Progenitor cell of endocrine pancreas (in vitro differentiated cells): Measurements from ENCODE around the gene ANKFY1. TPM values are rescaled to one million over a fixed set of nuclear protein-coding genes. Genes with fewer than 3 reads are reported as not detected.
A peak's percentile ranks its signal among the peaks of the same experiment; 100 is the strongest.

Source experiments
- DNase-seq: peaks from one replicate; pipeline ENCODE4 v3.0.0; 2021; ENCODE audit warnings: low spot score; ENCODE audit not compliant: unreplicated experiment
- H3K27ac Mint-ChIP-seq: 2 replicates; pipeline ENCODE4 v1.8.0; 2021; ENCODE audit warnings: mild to moderate bottlenecking, moderate library complexity, mixed read lengths
- H3K27me3 Mint-ChIP-seq: 2 replicates; pipeline ENCODE4 v1.8.0; 2021; ENCODE audit warnings: mixed read lengths
- H3K36me3 Mint-ChIP-seq: 2 replicates; pipeline ENCODE4 v1.8.0; 2022; ENCODE audit warnings: mixed read lengths; ENCODE audit not compliant: insufficient read depth
- H3K4me1 Mint-ChIP-seq: 2 replicates; pipeline ENCODE4 v1.8.0; 2021; ENCODE audit warnings: low read depth, mixed read lengths
- H3K4me3 Mint-ChIP-seq: 2 replicates; pipeline ENCODE4 v1.8.0; 2021; ENCODE audit warnings: low read depth, mild to moderate bottlenecking, moderate library complexity, mixed read lengths
- H3K9me3 Mint-ChIP-seq: 2 replicates; pipeline ENCODE4 v1.8.0; 2021; ENCODE audit warnings: low read depth, mixed read lengths
- total RNA-seq: library from RNA; stranded (reverse); gene quantifications from 2 replicates; pipeline ENCODE4 v1.2.1, GENCODE V29; 2021
- TF ChIP-seq, protein P1 (sequence below): fragments of 200-600 bp; sonication (generic); IDR thresholded peaks from one replicate; pipeline ENCODE4 v1.5.0; 2021; ENCODE audit warnings: antibody characterized with exemption, mild to moderate bottlenecking; ENCODE audit not compliant: unreplicated experiment

ANKFY1 gene
- total RNA-seq, 1 donor from 2014 or later = 59.8 TPM

- Mint-ChIP-seq H3K9me3 (no peaks in the 10 kb centered on the region), H3K27me3 (no peaks in the 10 kb centered on the region), H3K4me1 (no peaks in the 10 kb centered on the region), H3K27ac (no peak overlapping the region), H3K36me3 (peaks cover 7% of the 10 kb centered on the region), H3K4me3 (no peak overlapping the region)
- no peak for DNase-seq
- TF ChIP-seq, protein P1, sequence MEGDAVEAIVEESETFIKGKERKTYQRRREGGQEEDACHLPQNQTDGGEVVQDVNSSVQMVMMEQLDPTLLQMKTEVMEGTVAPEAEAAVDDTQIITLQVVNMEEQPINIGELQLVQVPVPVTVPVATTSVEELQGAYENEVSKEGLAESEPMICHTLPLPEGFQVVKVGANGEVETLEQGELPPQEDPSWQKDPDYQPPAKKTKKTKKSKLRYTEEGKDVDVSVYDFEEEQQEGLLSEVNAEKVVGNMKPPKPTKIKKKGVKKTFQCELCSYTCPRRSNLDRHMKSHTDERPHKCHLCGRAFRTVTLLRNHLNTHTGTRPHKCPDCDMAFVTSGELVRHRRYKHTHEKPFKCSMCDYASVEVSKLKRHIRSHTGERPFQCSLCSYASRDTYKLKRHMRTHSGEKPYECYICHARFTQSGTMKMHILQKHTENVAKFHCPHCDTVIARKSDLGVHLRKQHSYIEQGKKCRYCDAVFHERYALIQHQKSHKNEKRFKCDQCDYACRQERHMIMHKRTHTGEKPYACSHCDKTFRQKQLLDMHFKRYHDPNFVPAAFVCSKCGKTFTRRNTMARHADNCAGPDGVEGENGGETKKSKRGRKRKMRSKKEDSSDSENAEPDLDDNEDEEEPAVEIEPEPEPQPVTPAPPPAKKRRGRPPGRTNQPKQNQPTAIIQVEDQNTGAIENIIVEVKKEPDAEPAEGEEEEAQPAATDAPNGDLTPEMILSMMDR = no peak
Observed at GRCh38 chr17:4157618-4158333, 106.0 kb downstream of the ANKFY1 start.

- Mint-ChIP-seq H3K27me3 (no peaks in the 10 kb centered on the region), H3K9me3 (no peaks in the 10 kb centered on the region), H3K4me3 (no peak overlapping the region), H3K36me3 (peaks cover 7% of the 10 kb centered on the region), H3K27ac (no peak overlapping the region), H3K4me1 (no peaks in the 10 kb centered on the region)
- TF ChIP-seq, protein P1 = peak; percentile 39
- no peak for DNase-seq
Observed at GRCh38 chr17:4156750-4157381, 106.9 kb downstream of the ANKFY1 start.

DNA sequence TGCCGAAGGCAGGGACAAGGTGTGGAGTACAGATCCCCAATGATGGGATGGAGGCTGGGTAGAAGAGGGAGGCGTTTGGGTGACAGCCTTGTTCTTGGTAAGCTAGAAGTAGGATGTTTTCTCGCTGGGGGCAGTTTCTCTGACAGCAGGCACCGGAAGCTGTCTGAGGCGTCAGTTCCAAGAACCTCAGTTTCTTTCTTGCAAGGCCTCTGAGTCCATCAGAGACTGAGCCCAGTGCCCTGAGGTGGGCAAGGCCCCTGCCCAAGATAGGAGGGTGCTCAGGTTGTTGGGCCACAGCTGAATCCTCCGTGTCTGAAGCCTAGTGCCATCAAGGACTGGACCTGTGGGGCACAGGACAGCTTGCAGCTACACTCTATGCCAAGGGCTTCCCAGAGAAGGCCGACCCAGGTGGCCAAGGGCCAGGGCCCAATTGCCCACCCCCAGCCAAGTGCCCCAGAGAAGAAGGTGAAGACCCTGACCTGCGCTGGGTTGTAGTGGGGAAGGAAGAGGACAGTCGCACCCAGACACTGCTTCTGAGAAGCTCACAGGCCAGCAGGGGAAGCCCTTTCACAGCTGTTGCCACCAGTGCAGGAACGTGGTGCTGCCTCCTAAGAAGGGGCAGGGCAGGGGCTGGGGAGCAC lies 107.7 kb downstream of the ANKFY1 start:
- Mint-ChIP-seq H3K4me1 (no peaks in the 10 kb centered on the region), H3K27ac (no peak overlapping the region)
- DNase-seq = no peak

GRCh38 chr17:4154201-4154600 lies 109.6 kb downstream of the ANKFY1 start:
- Mint-ChIP-seq H3K36me3 (peaks cover 9% of the 10 kb centered on the region), H3K4me1 (no peaks in the 10 kb centered on the region), H3K9me3 (no peaks in the 10 kb centered on the region), H3K4me3 (no peak overlapping the region), H3K27ac (no peak overlapping the region), H3K27me3 (no peaks in the 10 kb centered on the region)
- DNase-seq = no peak
- TF ChIP-seq, protein P1 = no peak

More for the DNA sequence above, 107.7 kb downstream of the ANKFY1 start:
- TF ChIP-seq, protein P1 = no peak
- Mint-ChIP-seq H3K36me3 (peaks cover 7% of the 10 kb centered on the region), H3K27me3 (no peaks in the 10 kb centered on the region), H3K4me3 (no peak overlapping the region), H3K9me3 (no peaks in the 10 kb centered on the region)

DNA sequence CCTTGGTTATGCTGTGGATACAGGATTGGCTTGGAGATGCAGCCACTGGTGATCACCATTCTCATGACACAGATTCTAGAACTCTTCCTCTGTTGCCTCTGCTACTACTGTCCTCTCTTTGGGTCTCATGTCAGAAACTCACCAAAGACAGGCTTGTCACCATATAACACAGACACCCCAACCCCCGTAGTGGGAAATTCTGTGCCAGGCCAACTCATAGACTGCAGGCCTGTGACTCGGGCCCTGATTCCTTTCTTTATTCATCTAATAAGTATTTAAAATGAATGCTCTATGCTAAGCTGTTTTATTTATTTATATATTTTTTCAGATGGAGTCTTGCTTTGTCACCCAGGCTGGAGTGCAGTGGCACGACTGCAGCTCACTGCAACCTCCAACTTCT lies 111.3 kb downstream of the ANKFY1 start:
- no peaks in the 10 kb centered on the region for H3K27me3 Mint-ChIP-seq
- no peak overlapping the region for H3K4me3 Mint-ChIP-seq
- TF ChIP-seq, protein P1 = no peak

More for the DNA sequence above, 111.3 kb downstream of the ANKFY1 start:
- Mint-ChIP-seq H3K9me3 (no peaks in the 10 kb centered on the region), H3K4me1 (no peaks in the 10 kb centered on the region), H3K36me3 (peaks cover 4% of the 10 kb centered on the region), H3K27ac (no peak overlapping the region)
- no peak for DNase-seq
